Activated T-cell treated with anti-CD3 and anti-CD28 coated beads for 1 hour (primary cell): ENCODE data around the gene LRRN2.
"Not testable (repeated sequence)": the region's sequence is repeated elsewhere in the genome, so short reads cannot be mapped to it uniquely, and the experiment has no call there.

Source experiments
- DNase-seq: peaks from one replicate; pipeline ENCODE4 v3.0.0-alpha.2; 2020; ENCODE audit warnings: low read depth

LRRN2 gene

GRCh38 chr1:204629459-204629858 is 56.1 kb downstream of the LRRN2 start:
- not testable (repeated sequence) for DNase-seq

- no peak for DNase-seq
Observed at GRCh38 chr1:204628868-204629267, 56.7 kb downstream of the LRRN2 start.

- no peak for DNase-seq
Observed at GRCh38 chr1:204627436-204627835, 58.1 kb downstream of the LRRN2 start.

GRCh38 chr1:204626381-204626780 is 59.2 kb downstream of the LRRN2 start:
- DNase-seq = no peak

- DNase-seq = no peak
Observed at GRCh38 chr1:204624631-204625216, 60.8 kb downstream of the LRRN2 start.

- DNase-seq = no peak
Observed at GRCh38 chr1:204623894-204624361, 61.6 kb downstream of the LRRN2 start.

GRCh38 chr1:204623365-204623893 is 62.1 kb downstream of the LRRN2 start:
- DNase-seq = no peak

- no peak for DNase-seq
Observed at GRCh38 chr1:204621996-204622395, 63.5 kb downstream of the LRRN2 start.

- no peak for DNase-seq
Observed at GRCh38 chr1:204621396-204621795, 64.1 kb downstream of the LRRN2 start.

- no peak for DNase-seq
Observed at GRCh38 chr1:204619721-204620120, 65.8 kb downstream of the LRRN2 start.

GRCh38 chr1:204618148-204618760 is 67.3 kb downstream of the LRRN2 start:
- DNase-seq = no peak

GRCh38 chr1:204617256-204618147 is 68.0 kb downstream of the LRRN2 start:
- no peak for DNase-seq

GRCh38 chr1:204616641-204617040 is 68.9 kb downstream of the LRRN2 start:
- DNase-seq = no peak

GRCh38 chr1:204615881-204616280 is 69.7 kb downstream of the LRRN2 start:
- DNase-seq = no peak

GRCh38 chr1:204613636-204614035 is 71.9 kb downstream of the LRRN2 start:
- DNase-seq = no peak

- no peak for DNase-seq
Observed at GRCh38 chr1:204612326-204612725, 73.2 kb downstream of the LRRN2 start.

- no peak for DNase-seq
Observed at GRCh38 chr1:204611036-204611435, 74.5 kb downstream of the LRRN2 start.

GRCh38 chr1:204607910-204608309 is 77.6 kb downstream of the LRRN2 start:
- no peak for DNase-seq

GRCh38 chr1:204605791-204606190 is 79.7 kb downstream of the LRRN2 start:
- DNase-seq = no peak

GRCh38 chr1:204602871-204603542 is 82.5 kb downstream of the LRRN2 start:
- DNase-seq = no peak

GRCh38 chr1:204602111-204602579 is 83.4 kb downstream of the LRRN2 start:
- no peak for DNase-seq

- DNase-seq = no peak
Observed at GRCh38 chr1:204600968-204601367, 84.6 kb downstream of the LRRN2 start.
